HEK293 (cell line): ENCODE data around the gene GALNTL6.

Experiments
- CTCF ChIA-PET: fragments of 350-600 bp; formaldehyde crosslinking; extraction: SDS; loops from one replicate; lab custom pipeline; 2021; ENCODE audit warnings: antibody characterized with exemption; lab: Yijun Ruan, JAX
- POLR2A ChIA-PET: fragments of 300-600 bp; formaldehyde crosslinking; extraction: SDS; loops from one replicate; lab custom pipeline; 2020; ENCODE audit warnings: antibody characterized with exemption, inconsistent platforms; lab: Yijun Ruan, JAX
- H3K27ac ChIP-seq: fragments of 200-500 bp; sonication (Bioruptor generic); 2 replicates; pipeline ENCODE4 v1.5.1; 2014; ENCODE audit warnings: low read depth, low read length, control low read depth, inconsistent platforms; ENCODE audit errors: extremely low read depth
- H3K36me3 ChIP-seq, 2 experiments: fragments of 200-500 bp in 1 of 2; sonication (Bioruptor generic) in 1 of 2; 1 replicate in 1 of 2; 2 replicates in 1 of 2; pipeline ENCODE4 v1.5.1; 2014 to 2017; ENCODE audit warnings: inconsistent platforms in 2 of 2, low read length in 2 of 2; ENCODE audit not compliant: control insufficient read depth in 2 of 2, insufficient read depth in 1 of 2
- H3K4me1 ChIP-seq: fragments of 200-500 bp; sonication (Bioruptor generic); 2 replicates; pipeline ENCODE4 v1.5.1; 2014; ENCODE audit warnings: mild to moderate bottlenecking, low read length, inconsistent platforms; ENCODE audit not compliant: control insufficient read depth, insufficient read depth
- H3K4me3 ChIP-seq: 2 replicates; pipeline ENCODE4 v1.5.1; 2011; ENCODE audit warnings: low read depth, mild to moderate bottlenecking, control low read depth, low read length, moderate library complexity
- H3K9me3 ChIP-seq: fragments of 200-500 bp; sonication (Bioruptor generic); 2 replicates; pipeline ENCODE4 v1.5.1; 2014; ENCODE audit warnings: low read depth, low read length, inconsistent platforms; ENCODE audit not compliant: control insufficient read depth, insufficient read depth
- BCL11B ChIP-seq: fragments of 450-650 bp; formaldehyde crosslinking; IDR thresholded peaks from 2 replicates; pipeline ENCODE4 v1.5.1; 2016; ENCODE audit warnings: low read depth, missing biosample characterization, missing genetic modification characterization
- KLF1 ChIP-seq: fragments of 450-650 bp; formaldehyde crosslinking; IDR thresholded peaks from 2 replicates; pipeline ENCODE4 v1.5.1; 2016; ENCODE audit warnings: missing biosample characterization, missing genetic modification characterization
- REPIN1 ChIP-seq: fragments of 450-650 bp; formaldehyde crosslinking; IDR thresholded peaks from 2 replicates; pipeline ENCODE4 v1.5.1; 2017; ENCODE audit warnings: missing biosample characterization, missing genetic modification characterization, low read depth
- WT1 ChIP-seq: fragments of 450-650 bp; formaldehyde crosslinking; IDR thresholded peaks from 2 replicates; pipeline ENCODE4 v1.5.1; 2016; ENCODE audit warnings: missing biosample characterization, missing genetic modification characterization
- ZBTB20 ChIP-seq: fragments of 450-650 bp; formaldehyde crosslinking; IDR thresholded peaks from 2 replicates; pipeline ENCODE4 v1.5.1; 2016; ENCODE audit warnings: missing biosample characterization, missing genetic modification characterization
- ZBTB7A ChIP-seq: fragments of 450-650 bp; formaldehyde crosslinking; IDR thresholded peaks from 2 replicates; pipeline ENCODE4 v1.5.1; 2016; ENCODE audit warnings: low read depth, missing biosample characterization, missing genetic modification characterization
- ZFP41 ChIP-seq: fragments of 450-650 bp; formaldehyde crosslinking; IDR thresholded peaks from 2 replicates; pipeline ENCODE4 v1.5.1; 2016; ENCODE audit warnings: missing biosample characterization, missing genetic modification characterization, borderline replicate concordance
- ZIC2 ChIP-seq: fragments of 450-650 bp; formaldehyde crosslinking; IDR thresholded peaks from 2 replicates; pipeline ENCODE4 v1.5.1; 2016; ENCODE audit warnings: missing biosample characterization, missing genetic modification characterization
- ZNF10 ChIP-seq: fragments of 450-650 bp; formaldehyde crosslinking; IDR thresholded peaks from 2 replicates; pipeline ENCODE4 v1.5.1; 2017; ENCODE audit warnings: missing biosample characterization, missing genetic modification characterization
- ZNF138 ChIP-seq: fragments of 450-650 bp; formaldehyde crosslinking; IDR thresholded peaks from 2 replicates; pipeline ENCODE4 v1.5.1; 2016; ENCODE audit warnings: missing biosample characterization, missing genetic modification characterization, borderline replicate concordance
- ZNF146 ChIP-seq: fragments of 450-650 bp; formaldehyde crosslinking; IDR thresholded peaks from 2 replicates; pipeline ENCODE4 v1.5.1; 2016; ENCODE audit warnings: missing biosample characterization, missing genetic modification characterization
- ZNF211 ChIP-seq: fragments of 450-650 bp; formaldehyde crosslinking; IDR thresholded peaks from 2 replicates; pipeline ENCODE4 v1.5.1; 2016; ENCODE audit warnings: low read depth, missing biosample characterization, missing genetic modification characterization
- ZNF26 ChIP-seq: fragments of 450-650 bp; formaldehyde crosslinking; IDR thresholded peaks from 2 replicates; pipeline ENCODE4 v1.5.1; 2016; ENCODE audit warnings: missing biosample characterization, missing genetic modification characterization
- ZNF433 ChIP-seq: fragments of 450-650 bp; formaldehyde crosslinking; IDR thresholded peaks from 2 replicates; pipeline ENCODE4 v1.5.1; 2016; ENCODE audit warnings: missing biosample characterization, missing genetic modification characterization, low read depth
- ZNF501 ChIP-seq: fragments of 450-650 bp; formaldehyde crosslinking; IDR thresholded peaks from 2 replicates; pipeline ENCODE4 v1.5.1; 2016; ENCODE audit warnings: missing biosample characterization, missing genetic modification characterization
- ZNF529 ChIP-seq: fragments of 450-650 bp; formaldehyde crosslinking; IDR thresholded peaks from 2 replicates; pipeline ENCODE4 v1.5.1; 2017; ENCODE audit warnings: missing genetic modification characterization, missing biosample characterization; ENCODE audit not compliant: insufficient replicate concordance
- ZNF549 ChIP-seq: fragments of 450-650 bp; IDR thresholded peaks from 2 replicates; pipeline ENCODE4 v1.5.1; 2018; ENCODE audit warnings: missing biosample characterization, missing genetic modification characterization, mild to moderate bottlenecking, inconsistent platforms, moderate library complexity
- ZNF677 ChIP-seq: fragments of 450-650 bp; IDR thresholded peaks from 2 replicates; pipeline ENCODE4 v1.5.0; 2018; ENCODE audit warnings: missing biosample characterization, mild to moderate bottlenecking, missing genetic modification characterization, moderate library complexity
- ZNF707 ChIP-seq: fragments of 450-650 bp; formaldehyde crosslinking; IDR thresholded peaks from 2 replicates; pipeline ENCODE4 v1.5.1; 2016; ENCODE audit warnings: missing biosample characterization, missing genetic modification characterization
- ZNF76 ChIP-seq: fragments of 450-650 bp; formaldehyde crosslinking; IDR thresholded peaks from 2 replicates; pipeline ENCODE4; 2016; ENCODE audit warnings: low read depth, missing biosample characterization, missing genetic modification characterization, borderline replicate concordance
- TF ChIP-seq, protein P1 (sequence below): fragments of 450-650 bp; formaldehyde crosslinking; conservative IDR thresholded peaks from 2 replicates; pipeline ENCODE4 v1.5.1; 2016; ENCODE audit warnings: low read depth, missing biosample characterization, missing genetic modification characterization
- TF ChIP-seq, protein P2 (sequence below): sonication (generic); formaldehyde crosslinking; IDR thresholded peaks from 2 replicates; pipeline ENCODE4 v1.8.1; 2022; ENCODE audit warnings: mild to moderate bottlenecking, moderate library complexity, missing genetic modification reagents

GALNTL6 gene

GRCh38 chr4:171983935-171984805, 171.0 kb downstream of the GALNTL6 start:
- no peaks in the 10 kb centered on the region for H3K36me3 ChIP-seq
- no peak overlapping the region; the same call in 1 of the 2 replicates for H3K27ac ChIP-seq
- ChIA-PET CTCF (no interaction called here), POLR2A (no interaction called here)
- TF ChIP-seq ZNF76 (tag by site-specific recombination) = no peak
- TF ChIP-seq ZFP41 = no peak
- TF ChIP-seq WT1 (tag by site-specific recombination) = peak; percentile 46; the same call in 1 of the 2 replicates
- H3K4me1 ChIP-seq = no peaks in the 10 kb centered on the region
- H3K4me3 ChIP-seq = no peak overlapping the region
- H3K9me3 ChIP-seq = no peaks in the 10 kb centered on the region

DNA sequence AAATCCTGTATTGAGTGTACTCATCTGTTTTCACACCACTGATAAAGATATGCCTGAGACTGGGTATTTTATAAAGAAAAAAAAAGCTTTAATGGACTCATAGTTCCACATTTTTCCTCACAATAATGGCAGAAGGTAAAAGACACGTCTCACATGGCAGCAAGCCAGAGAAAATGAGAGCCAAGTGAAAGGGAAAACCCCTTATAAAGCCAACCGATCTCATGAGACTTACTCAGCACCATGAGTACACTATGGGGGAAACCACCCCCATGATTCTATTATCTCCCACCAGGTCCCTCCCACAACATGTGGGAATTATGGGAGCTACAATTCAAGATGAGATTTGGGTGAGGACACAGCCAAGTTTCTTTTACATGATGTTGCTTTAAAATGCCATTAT, 171.9 kb downstream of the GALNTL6 start:
- Histone ChIP-seq H3K9me3 (no peaks in the 10 kb centered on the region), H3K4me3 (no peak overlapping the region)
- TF ChIP-seq BCL11B (tag by site-specific recombination) = no peak
- TF ChIP-seq, all 188 proteins: peak for 0
- ChIA-PET CTCF (interaction anchor here (0.7 kb wide), 1 partner anchor 17 kb away, joined by 3 read pairs; no protein-coding TSS in a partner anchor), POLR2A (no interaction called here)
- no peak overlapping the region for H3K27ac ChIP-seq
- no peaks in the 10 kb centered on the region for H3K4me1 ChIP-seq
- H3K36me3 ChIP-seq = no peaks in the 10 kb centered on the region

DNA sequence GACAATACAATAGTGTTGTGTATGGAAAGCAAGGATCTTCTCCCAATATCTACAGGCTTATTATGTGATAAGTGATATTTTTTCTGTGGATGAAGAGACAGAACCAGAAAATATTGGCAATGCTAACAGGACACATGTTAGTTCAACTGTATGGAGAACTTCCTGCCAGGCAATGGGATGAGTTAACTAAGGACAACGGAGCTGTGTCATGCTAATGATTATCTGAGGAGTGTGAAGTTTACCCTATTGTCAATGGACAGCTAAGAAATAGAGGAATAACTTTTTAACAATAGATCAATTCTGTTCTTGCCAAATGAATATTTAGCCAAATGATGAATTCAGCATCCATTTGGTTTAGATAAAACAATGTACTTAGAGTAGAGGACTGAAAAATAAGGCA, 180.0 kb downstream of the GALNTL6 start:
- no peak overlapping the region for H3K4me3 ChIP-seq
- CTCF ChIA-PET = no interaction called here
- POLR2A ChIA-PET = no interaction called here

DNA sequence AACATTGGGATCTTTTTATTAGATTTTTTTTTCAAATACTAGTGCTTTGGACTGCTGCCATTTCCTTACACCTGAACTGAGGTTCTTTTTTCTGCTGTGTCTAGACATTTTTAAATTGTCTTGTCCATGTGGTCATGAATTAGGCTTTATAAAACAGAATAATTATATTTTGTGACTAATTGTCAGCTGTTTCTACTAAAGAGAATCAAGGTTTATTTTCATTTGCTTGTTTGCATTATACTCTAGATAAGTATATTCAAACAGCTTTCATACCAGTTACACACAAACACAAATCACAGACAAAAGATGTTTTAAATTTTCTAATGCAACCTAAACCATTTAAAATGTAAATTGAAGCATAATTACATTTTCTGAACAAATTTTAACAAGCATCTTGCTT, 194.7 kb downstream of the GALNTL6 start:
- no peak overlapping the region for H3K27ac ChIP-seq
- no peaks in the 10 kb centered on the region for H3K36me3 ChIP-seq
- POLR2A ChIA-PET = no interaction called here
- H3K4me1 ChIP-seq = no peaks in the 10 kb centered on the region
- no peak overlapping the region for H3K4me3 ChIP-seq
- CTCF ChIA-PET = interaction anchor here (0.5 kb wide), 1 partner anchor 12 kb away, joined by 3 read pairs; no protein-coding TSS in a partner anchor
- no peaks in the 10 kb centered on the region for H3K9me3 ChIP-seq
- TF ChIP-seq ZNF433 (tag by site-specific recombination) = no peak
- TF ChIP-seq ZNF549 (tag by site-specific recombination) = no peak
- no peak for TF ChIP-seq ZIC2 (tag by site-specific recombination)
- TF ChIP-seq ZBTB7A = no peak
- no peak for TF ChIP-seq ZNF211 (tag by site-specific recombination)
- no peak for TF ChIP-seq ZNF138 (tag by site-specific recombination)
- TF ChIP-seq, protein P1, sequence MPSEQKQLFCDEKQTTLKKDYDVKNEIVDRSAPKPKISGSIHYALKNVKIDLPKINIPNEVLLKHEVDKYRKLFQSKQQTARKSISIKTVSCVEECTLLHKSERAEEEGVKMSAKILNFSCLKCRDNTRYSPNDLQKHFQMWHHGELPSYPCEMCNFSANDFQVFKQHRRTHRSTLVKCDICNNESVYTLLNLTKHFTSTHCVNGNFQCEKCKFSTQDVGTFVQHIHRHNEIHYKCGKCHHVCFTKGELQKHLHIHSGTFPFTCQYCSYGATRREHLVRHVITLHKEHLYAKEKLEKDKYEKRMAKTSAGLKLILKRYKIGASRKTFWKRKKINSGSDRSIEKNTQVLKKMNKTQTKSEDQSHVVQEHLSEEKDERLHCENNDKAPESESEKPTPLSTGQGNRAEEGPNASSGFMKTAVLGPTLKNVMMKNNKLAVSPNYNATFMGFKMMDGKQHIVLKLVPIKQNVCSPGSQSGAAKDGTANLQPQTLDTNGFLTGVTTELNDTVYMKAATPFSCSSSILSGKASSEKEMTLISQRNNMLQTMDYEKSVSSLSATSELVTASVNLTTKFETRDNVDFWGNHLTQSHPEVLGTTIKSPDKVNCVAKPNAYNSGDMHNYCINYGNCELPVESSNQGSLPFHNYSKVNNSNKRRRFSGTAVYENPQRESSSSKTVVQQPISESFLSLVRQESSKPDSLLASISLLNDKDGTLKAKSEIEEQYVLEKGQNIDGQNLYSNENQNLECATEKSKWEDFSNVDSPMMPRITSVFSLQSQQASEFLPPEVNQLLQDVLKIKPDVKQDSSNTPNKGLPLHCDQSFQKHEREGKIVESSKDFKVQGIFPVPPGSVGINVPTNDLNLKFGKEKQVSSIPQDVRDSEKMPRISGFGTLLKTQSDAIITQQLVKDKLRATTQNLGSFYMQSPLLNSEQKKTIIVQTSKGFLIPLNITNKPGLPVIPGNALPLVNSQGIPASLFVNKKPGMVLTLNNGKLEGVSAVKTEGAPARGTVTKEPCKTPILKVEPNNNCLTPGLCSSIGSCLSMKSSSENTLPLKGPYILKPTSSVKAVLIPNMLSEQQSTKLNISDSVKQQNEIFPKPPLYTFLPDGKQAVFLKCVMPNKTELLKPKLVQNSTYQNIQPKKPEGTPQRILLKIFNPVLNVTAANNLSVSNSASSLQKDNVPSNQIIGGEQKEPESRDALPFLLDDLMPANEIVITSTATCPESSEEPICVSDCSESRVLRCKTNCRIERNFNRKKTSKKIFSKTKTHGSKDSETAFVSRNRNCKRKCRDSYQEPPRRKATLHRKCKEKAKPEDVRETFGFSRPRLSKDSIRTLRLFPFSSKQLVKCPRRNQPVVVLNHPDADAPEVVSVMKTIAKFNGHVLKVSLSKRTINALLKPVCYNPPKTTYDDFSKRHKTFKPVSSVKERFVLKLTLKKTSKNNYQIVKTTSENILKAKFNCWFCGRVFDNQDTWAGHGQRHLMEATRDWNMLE (tag by site-specific recombination) = no peak
- TF ChIP-seq, protein P2, sequence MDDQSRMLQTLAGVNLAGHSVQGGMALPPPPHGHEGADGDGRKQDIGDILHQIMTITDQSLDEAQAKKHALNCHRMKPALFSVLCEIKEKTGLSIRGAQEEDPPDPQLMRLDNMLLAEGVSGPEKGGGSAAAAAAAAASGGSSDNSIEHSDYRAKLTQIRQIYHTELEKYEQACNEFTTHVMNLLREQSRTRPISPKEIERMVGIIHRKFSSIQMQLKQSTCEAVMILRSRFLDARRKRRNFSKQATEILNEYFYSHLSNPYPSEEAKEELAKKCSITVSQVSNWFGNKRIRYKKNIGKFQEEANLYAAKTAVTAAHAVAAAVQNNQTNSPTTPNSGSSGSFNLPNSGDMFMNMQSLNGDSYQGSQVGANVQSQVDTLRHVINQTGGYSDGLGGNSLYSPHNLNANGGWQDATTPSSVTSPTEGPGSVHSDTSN (CRISPR knock-in tag) = no peak
- TF ChIP-seq ZNF26 = no peak
- TF ChIP-seq ZNF501 (tag by site-specific recombination) = no peak
- TF ChIP-seq ZNF707 = no peak
- no peak for TF ChIP-seq REPIN1 (tag by site-specific recombination)
- no peak for TF ChIP-seq KLF1
- no peak for TF ChIP-seq ZNF10 (tag by site-specific recombination)
- no peak for TF ChIP-seq ZNF677

More for the DNA sequence above, 180.0 kb downstream of the GALNTL6 start:
- Histone ChIP-seq H3K4me1 (no peaks in the 10 kb centered on the region), H3K36me3 (no peaks in the 10 kb centered on the region), H3K9me3 (no peaks in the 10 kb centered on the region), H3K27ac (no peak overlapping the region)
- TF ChIP-seq ZNF146 (tag by site-specific recombination) (no peak), ZNF529 (tag by site-specific recombination) (no peak), ZBTB20 (tag by site-specific recombination) (no peak)
